SK-N-SH (cell line): ENCODE data around the gene DAP. TPM values are rescaled to one million over a fixed set of nuclear protein-coding genes. Genes with fewer than 3 reads are reported as not detected.

Experiments
- CTCF ChIA-PET: fragments of 300-600, 350-600 bp; formaldehyde crosslinking; extraction: SDS; loops from one replicate; lab custom pipeline; 2021; lab: Yijun Ruan, JAX
- POLR2A ChIA-PET: fragments of 350-600 bp; sonication (Branson Sonifier 250); formaldehyde crosslinking; extraction: SDS; loops from one replicate; lab custom pipeline; 2020; ENCODE audit warnings: antibody characterized with exemption, inconsistent platforms; lab: Yijun Ruan, JAX
- DNase-seq: peaks from one replicate; pipeline ENCODE4 v3.0.0; 2012
- H2AFZ ChIP-seq: fragments of 200-600 bp; sonication (generic); 2 replicates; pipeline ENCODE4 v1.8.1; 2016; ENCODE audit warnings: antibody characterized with exemption, mild to moderate bottlenecking, low read depth
- H3F3A ChIP-seq: fragments of 200-600 bp; sonication (generic); replicated peaks from 2 replicates; pipeline ENCODE3; 2016; ENCODE audit warnings: antibody characterized with exemption, mild to moderate bottlenecking; ENCODE audit not compliant: insufficient read depth
- H3K27ac ChIP-seq, 2 experiments: fragments of 200-500 bp in 1 of 2; fragments of 200-600 bp in 1 of 2; sonication (Bioruptor generic) in 1 of 2; sonication (generic), shearing (Covaris generic) in 1 of 2; 2 replicates each; pipeline versions ENCODE4 v1.5.1 to v1.6.1; 2014 to 2016; ENCODE audit warnings: low read depth in 2 of 2, inconsistent platforms in 1 of 2, low read length in 1 of 2, mild to moderate bottlenecking in 1 of 2, mixed read lengths in 1 of 2
- H3K27me3 ChIP-seq: fragments of 200-600 bp; sonication (generic), shearing (Covaris generic); 2 replicates; pipeline ENCODE4 v1.6.1; 2016; ENCODE audit warnings: mixed run types; ENCODE audit not compliant: insufficient read depth
- H3K36me3 ChIP-seq, 2 experiments: fragments of 200-500 bp in 1 of 2; fragments of 200-600 bp in 1 of 2; sonication (Bioruptor generic) in 1 of 2; sonication (generic) in 1 of 2; replicated peaks in 1 of 2; 2 replicates each; pipeline versions ENCODE3 to v1.5.1; 2014 to 2016; ENCODE audit warnings: low read length in 1 of 2, mild to moderate bottlenecking in 1 of 2; ENCODE audit not compliant: insufficient read depth in 2 of 2, control insufficient read depth in 1 of 2
- H3K4me1 ChIP-seq, 2 experiments: fragments of 200-500 bp in 1 of 2; fragments of 200-600 bp in 1 of 2; sonication (Bioruptor generic) in 1 of 2; sonication (generic), shearing (Covaris generic) in 1 of 2; 2 replicates each; pipeline versions ENCODE4 v1.5.1 to v1.6.1; 2014 to 2016; ENCODE audit warnings: low read depth in 1 of 2, low read length in 1 of 2, mixed run types in 1 of 2; ENCODE audit not compliant: insufficient read depth in 2 of 2, control insufficient read depth in 1 of 2
- H3K4me2 ChIP-seq: fragments of 200-600 bp; sonication (generic), shearing (Covaris generic); 2 replicates; pipeline ENCODE4 v1.6.1; 2017; ENCODE audit warnings: mixed run types
- H3K4me3 ChIP-seq, 2 experiments: fragments of 200-500 bp in 1 of 2; fragments of 200-600 bp in 1 of 2; sonication (Bioruptor generic) in 1 of 2; sonication (generic), shearing (Covaris generic) in 1 of 2; 2 replicates each; pipeline versions ENCODE4 v1.5.1 to v1.8.1; 2014 to 2016; ENCODE audit warnings: low read depth in 2 of 2, inconsistent platforms in 1 of 2, low read length in 1 of 2, mild to moderate bottlenecking in 1 of 2, mixed read lengths in 1 of 2, moderate library complexity in 1 of 2
- H3K79me2 ChIP-seq: fragments of 200-600 bp; sonication (generic); 2 replicates; pipeline ENCODE4 v1.8.1; 2017; ENCODE audit warnings: mild to moderate bottlenecking; ENCODE audit not compliant: insufficient read depth
- H3K9ac ChIP-seq: fragments of 200-600 bp; sonication (generic); 2 replicates; pipeline ENCODE4 v1.6.1; 2017; ENCODE audit warnings: mixed run types
- H3K9me2 ChIP-seq: fragments of 200-600 bp; sonication (generic); 2 replicates; pipeline ENCODE4 v1.6.1; 2017; ENCODE audit warnings: mixed run types
- H3K9me3 ChIP-seq: fragments of 200-600 bp; sonication (generic); 2 replicates; pipeline ENCODE4 v1.6.1; 2017; ENCODE audit warnings: mixed run types, mild to moderate bottlenecking, moderate library complexity
- H4K20me1 ChIP-seq: fragments of 200-600 bp; sonication (generic); 2 replicates; pipeline ENCODE4 v1.6.1; 2017; ENCODE audit warnings: mild to moderate bottlenecking, mixed run types; ENCODE audit not compliant: insufficient read depth
- CHD2 ChIP-seq: fragments of 150-350 bp; IDR thresholded peaks from 2 replicates; pipeline ENCODE4 v1.6.1; 2018; ENCODE audit warnings: low read length; ENCODE audit not compliant: partially characterized antibody
- ELF1 ChIP-seq: IDR thresholded peaks from 2 replicates; pipeline ENCODE4 v1.4.0; 2012
- EP300 ChIP-seq, 2 experiments: IDR thresholded peaks; 2 replicates each; pipeline versions ENCODE4 v1.4.0 to v1.6.1; 2012; ENCODE audit warnings: borderline replicate concordance in 1 of 2, low read depth in 1 of 2, low read length in 1 of 2
- EZH2phosphoT487 ChIP-seq: fragments of 200-600 bp; sonication (generic); IDR thresholded peaks from 2 replicates; pipeline ENCODE4 v1.6.1; 2017; ENCODE audit warnings: low read depth, mixed run types, mild to moderate bottlenecking, antibody characterized with exemption, moderate library complexity, borderline replicate concordance
- FOSL2 ChIP-seq: IDR thresholded peaks from 2 replicates; pipeline ENCODE4 v1.4.0; 2012; ENCODE audit warnings: low read depth, mild to moderate bottlenecking, moderate library complexity, borderline replicate concordance
- FOXM1 ChIP-seq: IDR thresholded peaks from 2 replicates; pipeline ENCODE4 v1.4.0; 2012; ENCODE audit warnings: low read depth, mild to moderate bottlenecking
- GATA2 ChIP-seq: sonication (generic); formaldehyde crosslinking; IDR thresholded peaks from 2 replicates; pipeline ENCODE4 v1.5.0; 2020; ENCODE audit warnings: mild to moderate bottlenecking, missing genetic modification reagents
- JUND ChIP-seq: IDR thresholded peaks from 2 replicates; pipeline ENCODE4 v1.4.0; 2012
- MEF2A ChIP-seq: IDR thresholded peaks from 2 replicates; pipeline ENCODE4 v1.4.0; 2012; ENCODE audit warnings: low read depth, borderline replicate concordance
- MXI1 ChIP-seq: IDR thresholded peaks from 2 replicates; pipeline ENCODE4 v1.6.1; 2012; ENCODE audit warnings: mild to moderate bottlenecking, low read depth, low read length, improper control_type of control experiment
- NRF1 ChIP-seq: IDR thresholded peaks from 2 replicates; pipeline ENCODE4 v1.6.1; 2012; ENCODE audit warnings: low read depth, mild to moderate bottlenecking, low read length
- POLR2AphosphoS5 ChIP-seq: IDR thresholded peaks from 2 replicates; pipeline ENCODE4 v1.6.1; 2012; ENCODE audit warnings: low read depth, low read length
- RAD21 ChIP-seq: IDR thresholded peaks from 2 replicates; pipeline ENCODE4 v1.6.1; 2012; ENCODE audit warnings: mild to moderate bottlenecking, low read length
- RFX5 ChIP-seq: IDR thresholded peaks from 2 replicates; pipeline ENCODE4 v1.6.1; 2012; ENCODE audit warnings: mild to moderate bottlenecking, improper control_type of control experiment, low read length
- RXRA ChIP-seq: IDR thresholded peaks from 2 replicates; pipeline ENCODE4 v1.4.0; 2012; ENCODE audit warnings: low read depth, mild to moderate bottlenecking, borderline replicate concordance
- TAF1 ChIP-seq: IDR thresholded peaks from 2 replicates; pipeline ENCODE4 v1.6.1; 2012; ENCODE audit warnings: low read depth, mild to moderate bottlenecking, low read length, moderate library complexity, borderline replicate concordance
- TCF12 ChIP-seq: IDR thresholded peaks from 2 replicates; pipeline ENCODE4 v1.4.0; 2012
- TEAD4 ChIP-seq: IDR thresholded peaks from 2 replicates; pipeline ENCODE4 v1.4.0; 2012; ENCODE audit warnings: mild to moderate bottlenecking, borderline replicate concordance; ENCODE audit not compliant: insufficient read depth
- YY1 ChIP-seq: IDR thresholded peaks from 2 replicates; pipeline ENCODE4 v1.4.0; 2012; ENCODE audit warnings: low read depth, mild to moderate bottlenecking
- WGBS: methylation state at CpG from one replicate; pipeline ENCODE4 v1.1.6; 2017; ENCODE audit warnings: low lambda C conversion rate; 5-methylcytosine and 5-hydroxymethylcytosine counted together
- polyA plus RNA-seq, 3 experiments: library from polyadenylated mRNA; depleted of rRNA; stranded (reverse); fragments of >200 nt; gene quantifications; 2 replicates each; pipeline ENCODE4 v1.2.3, GENCODE V29; 2012
- TF ChIP-seq, protein P1 (sequence below): fragments of 200-600 bp; sonication (generic); IDR thresholded peaks from 2 replicates; pipeline ENCODE4 v1.6.1; 2017; ENCODE audit warnings: antibody characterized with exemption, mild to moderate bottlenecking, moderate library complexity
- TF ChIP-seq, protein P2 (sequence below): IDR thresholded peaks from 2 replicates; pipeline ENCODE4 v1.4.0; 2012; ENCODE audit warnings: low read depth, borderline replicate concordance
- TF ChIP-seq, protein P3 (sequence below): IDR thresholded peaks from 2 replicates; pipeline ENCODE4; 2012
- TF ChIP-seq, protein P4 (sequence below): fragments of 150-350 bp; IDR thresholded peaks from 2 replicates; pipeline ENCODE4 v1.6.1; 2016; ENCODE audit warnings: mild to moderate bottlenecking, low read depth, low read length
- TF ChIP-seq, protein P5 (sequence below): IDR thresholded peaks from 2 replicates; pipeline ENCODE4 v1.4.0; 2012; ENCODE audit warnings: low read depth
- TF ChIP-seq, protein P6 (sequence below): IDR thresholded peaks from 2 replicates; pipeline ENCODE4 v1.6.1; 2012; ENCODE audit warnings: mild to moderate bottlenecking, low read depth, low read length, moderate library complexity

Gene DAP
- polyA plus RNA-seq, 1 of the 3 experiments (the other 2 are of a cell fraction), result 78.2 TPM

DNA sequence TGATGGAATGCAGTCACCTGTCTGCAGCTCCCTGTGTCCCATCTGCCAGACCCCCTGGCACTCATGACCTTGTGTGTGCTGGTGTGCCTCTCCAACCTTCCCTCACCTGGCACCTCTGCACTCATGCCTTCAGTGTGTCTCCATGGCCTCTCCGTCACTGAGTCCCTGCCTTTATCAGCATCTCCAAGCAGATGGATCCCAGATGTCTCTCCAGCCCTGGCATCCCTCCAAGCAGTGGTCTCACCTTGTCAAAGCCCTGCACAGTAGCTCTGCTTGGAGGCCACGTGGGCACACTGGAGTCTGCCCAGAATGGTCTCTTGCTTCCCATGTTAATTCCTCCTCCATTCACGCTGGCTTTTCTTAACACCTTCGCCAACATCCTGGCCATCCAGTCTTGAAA is 84.8 kb downstream of the DAP start:
- Histone ChIP-seq H2AFZ (no peak overlapping the region), H3K36me3 (peaks cover 24 to 25% of the 10 kb centered on the region in 2 experiments), H3K9me3 (no peaks in the 10 kb centered on the region), H3F3A (peaks cover 3% of the 10 kb centered on the region), H3K79me2 (no peaks in the 10 kb centered on the region; the same call in 1 of the 2 replicates), H3K4me3 (no peak overlapping the region), H3K4me1 (peaks cover 6 to 33% of the 10 kb centered on the region in 2 experiments; a peak in 3 of 4 replicates), H3K27me3 (no peaks in the 10 kb centered on the region), H3K9me2 (no peaks in the 10 kb centered on the region), H3K4me2 (no peak overlapping the region), H3K27ac (no peak overlapping the region), H4K20me1 (no peaks in the 10 kb centered on the region), H3K9ac (no peak overlapping the region)
- WGBS, result 55% methylated on average over 4 of the region's 4 CpGs
- ChIA-PET CTCF (interaction anchor here (0.7 to 1.9 kb wide), 3 partner anchors 14 to 33 kb away, joined by 3 to 5 read pairs (median 4); no protein-coding TSS in a partner anchor), POLR2A (no interaction called here)
- peak; percentile 72 for DNase-seq
- no peak for TF ChIP-seq TAF1
- TF ChIP-seq, protein P1, sequence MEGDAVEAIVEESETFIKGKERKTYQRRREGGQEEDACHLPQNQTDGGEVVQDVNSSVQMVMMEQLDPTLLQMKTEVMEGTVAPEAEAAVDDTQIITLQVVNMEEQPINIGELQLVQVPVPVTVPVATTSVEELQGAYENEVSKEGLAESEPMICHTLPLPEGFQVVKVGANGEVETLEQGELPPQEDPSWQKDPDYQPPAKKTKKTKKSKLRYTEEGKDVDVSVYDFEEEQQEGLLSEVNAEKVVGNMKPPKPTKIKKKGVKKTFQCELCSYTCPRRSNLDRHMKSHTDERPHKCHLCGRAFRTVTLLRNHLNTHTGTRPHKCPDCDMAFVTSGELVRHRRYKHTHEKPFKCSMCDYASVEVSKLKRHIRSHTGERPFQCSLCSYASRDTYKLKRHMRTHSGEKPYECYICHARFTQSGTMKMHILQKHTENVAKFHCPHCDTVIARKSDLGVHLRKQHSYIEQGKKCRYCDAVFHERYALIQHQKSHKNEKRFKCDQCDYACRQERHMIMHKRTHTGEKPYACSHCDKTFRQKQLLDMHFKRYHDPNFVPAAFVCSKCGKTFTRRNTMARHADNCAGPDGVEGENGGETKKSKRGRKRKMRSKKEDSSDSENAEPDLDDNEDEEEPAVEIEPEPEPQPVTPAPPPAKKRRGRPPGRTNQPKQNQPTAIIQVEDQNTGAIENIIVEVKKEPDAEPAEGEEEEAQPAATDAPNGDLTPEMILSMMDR, result no peak
- peak; percentile 89; the same call in 1 of the 2 replicates for TF ChIP-seq MXI1
- TF ChIP-seq, protein P2, sequence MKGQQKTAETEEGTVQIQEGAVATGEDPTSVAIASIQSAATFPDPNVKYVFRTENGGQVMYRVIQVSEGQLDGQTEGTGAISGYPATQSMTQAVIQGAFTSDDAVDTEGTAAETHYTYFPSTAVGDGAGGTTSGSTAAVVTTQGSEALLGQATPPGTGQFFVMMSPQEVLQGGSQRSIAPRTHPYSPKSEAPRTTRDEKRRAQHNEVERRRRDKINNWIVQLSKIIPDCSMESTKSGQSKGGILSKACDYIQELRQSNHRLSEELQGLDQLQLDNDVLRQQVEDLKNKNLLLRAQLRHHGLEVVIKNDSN, result no peak
- no peak for TF ChIP-seq RAD21
- TF ChIP-seq, protein P3, sequence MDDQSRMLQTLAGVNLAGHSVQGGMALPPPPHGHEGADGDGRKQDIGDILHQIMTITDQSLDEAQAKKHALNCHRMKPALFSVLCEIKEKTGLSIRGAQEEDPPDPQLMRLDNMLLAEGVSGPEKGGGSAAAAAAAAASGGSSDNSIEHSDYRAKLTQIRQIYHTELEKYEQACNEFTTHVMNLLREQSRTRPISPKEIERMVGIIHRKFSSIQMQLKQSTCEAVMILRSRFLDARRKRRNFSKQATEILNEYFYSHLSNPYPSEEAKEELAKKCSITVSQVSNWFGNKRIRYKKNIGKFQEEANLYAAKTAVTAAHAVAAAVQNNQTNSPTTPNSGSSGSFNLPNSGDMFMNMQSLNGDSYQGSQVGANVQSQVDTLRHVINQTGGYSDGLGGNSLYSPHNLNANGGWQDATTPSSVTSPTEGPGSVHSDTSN, result no peak
- TF ChIP-seq TEAD4, result no peak
- TF ChIP-seq RFX5, result no peak
- TF ChIP-seq, protein P4, sequence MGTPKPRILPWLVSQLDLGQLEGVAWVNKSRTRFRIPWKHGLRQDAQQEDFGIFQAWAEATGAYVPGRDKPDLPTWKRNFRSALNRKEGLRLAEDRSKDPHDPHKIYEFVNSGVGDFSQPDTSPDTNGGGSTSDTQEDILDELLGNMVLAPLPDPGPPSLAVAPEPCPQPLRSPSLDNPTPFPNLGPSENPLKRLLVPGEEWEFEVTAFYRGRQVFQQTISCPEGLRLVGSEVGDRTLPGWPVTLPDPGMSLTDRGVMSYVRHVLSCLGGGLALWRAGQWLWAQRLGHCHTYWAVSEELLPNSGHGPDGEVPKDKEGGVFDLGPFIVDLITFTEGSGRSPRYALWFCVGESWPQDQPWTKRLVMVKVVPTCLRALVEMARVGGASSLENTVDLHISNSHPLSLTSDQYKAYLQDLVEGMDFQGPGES, result no peak
- no peak for TF ChIP-seq MEF2A
- TF ChIP-seq FOXM1, result no peak
- no peak for TF ChIP-seq EP300 (IDR thresholded peaks at IDR 0.05; ENCODE audit: borderline replicate concordance in 1 of 2, low read depth in 1 of 2, low read length in 1 of 2)
- TF ChIP-seq JUND, result no peak
- TF ChIP-seq, protein P5, sequence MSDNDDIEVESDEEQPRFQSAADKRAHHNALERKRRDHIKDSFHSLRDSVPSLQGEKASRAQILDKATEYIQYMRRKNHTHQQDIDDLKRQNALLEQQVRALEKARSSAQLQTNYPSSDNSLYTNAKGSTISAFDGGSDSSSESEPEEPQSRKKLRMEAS, result no peak
- peak; percentile 41; the same call in 1 of the 2 replicates for TF ChIP-seq TCF12
- TF ChIP-seq RXRA, result no peak
- TF ChIP-seq, protein P6, sequence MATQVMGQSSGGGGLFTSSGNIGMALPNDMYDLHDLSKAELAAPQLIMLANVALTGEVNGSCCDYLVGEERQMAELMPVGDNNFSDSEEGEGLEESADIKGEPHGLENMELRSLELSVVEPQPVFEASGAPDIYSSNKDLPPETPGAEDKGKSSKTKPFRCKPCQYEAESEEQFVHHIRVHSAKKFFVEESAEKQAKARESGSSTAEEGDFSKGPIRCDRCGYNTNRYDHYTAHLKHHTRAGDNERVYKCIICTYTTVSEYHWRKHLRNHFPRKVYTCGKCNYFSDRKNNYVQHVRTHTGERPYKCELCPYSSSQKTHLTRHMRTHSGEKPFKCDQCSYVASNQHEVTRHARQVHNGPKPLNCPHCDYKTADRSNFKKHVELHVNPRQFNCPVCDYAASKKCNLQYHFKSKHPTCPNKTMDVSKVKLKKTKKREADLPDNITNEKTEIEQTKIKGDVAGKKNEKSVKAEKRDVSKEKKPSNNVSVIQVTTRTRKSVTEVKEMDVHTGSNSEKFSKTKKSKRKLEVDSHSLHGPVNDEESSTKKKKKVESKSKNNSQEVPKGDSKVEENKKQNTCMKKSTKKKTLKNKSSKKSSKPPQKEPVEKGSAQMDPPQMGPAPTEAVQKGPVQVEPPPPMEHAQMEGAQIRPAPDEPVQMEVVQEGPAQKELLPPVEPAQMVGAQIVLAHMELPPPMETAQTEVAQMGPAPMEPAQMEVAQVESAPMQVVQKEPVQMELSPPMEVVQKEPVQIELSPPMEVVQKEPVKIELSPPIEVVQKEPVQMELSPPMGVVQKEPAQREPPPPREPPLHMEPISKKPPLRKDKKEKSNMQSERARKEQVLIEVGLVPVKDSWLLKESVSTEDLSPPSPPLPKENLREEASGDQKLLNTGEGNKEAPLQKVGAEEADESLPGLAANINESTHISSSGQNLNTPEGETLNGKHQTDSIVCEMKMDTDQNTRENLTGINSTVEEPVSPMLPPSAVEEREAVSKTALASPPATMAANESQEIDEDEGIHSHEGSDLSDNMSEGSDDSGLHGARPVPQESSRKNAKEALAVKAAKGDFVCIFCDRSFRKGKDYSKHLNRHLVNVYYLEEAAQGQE, result no peak
- TF ChIP-seq FOSL2, result no peak
- TF ChIP-seq YY1, result no peak
- TF ChIP-seq GATA2 (CRISPR knock-in tag), result peak; percentile 72
- no peak for TF ChIP-seq ELF1
- no peak for TF ChIP-seq POLR2AphosphoS5
- peak; percentile 42 for TF ChIP-seq CHD2
- no peak for TF ChIP-seq NRF1
- TF ChIP-seq EZH2phosphoT487, result no peak
